HG03060 (cell line): ENCODE measurements around the gene LOXHD1.

Experiments used
- ATAC-seq: cut with Tn5 transposase; IDR thresholded peaks from one replicate; pipeline ENCODE4 v1.9.1; 2021; ENCODE audit warnings: low read depth, moderate number of reproducible peaks; ENCODE audit not compliant: unreplicated experiment

LOXHD1 gene

GRCh38 chr18:46428368-46428767 lies 228.7 kb downstream of the LOXHD1 start:
- ATAC-seq: no peak

- ATAC-seq: no peak
These were observed 229.6 kb downstream of the LOXHD1 start for GRCh38 chr18:46427216-46427995.
